ENCODE measurements around the gene MBD3L3.

DNA sequence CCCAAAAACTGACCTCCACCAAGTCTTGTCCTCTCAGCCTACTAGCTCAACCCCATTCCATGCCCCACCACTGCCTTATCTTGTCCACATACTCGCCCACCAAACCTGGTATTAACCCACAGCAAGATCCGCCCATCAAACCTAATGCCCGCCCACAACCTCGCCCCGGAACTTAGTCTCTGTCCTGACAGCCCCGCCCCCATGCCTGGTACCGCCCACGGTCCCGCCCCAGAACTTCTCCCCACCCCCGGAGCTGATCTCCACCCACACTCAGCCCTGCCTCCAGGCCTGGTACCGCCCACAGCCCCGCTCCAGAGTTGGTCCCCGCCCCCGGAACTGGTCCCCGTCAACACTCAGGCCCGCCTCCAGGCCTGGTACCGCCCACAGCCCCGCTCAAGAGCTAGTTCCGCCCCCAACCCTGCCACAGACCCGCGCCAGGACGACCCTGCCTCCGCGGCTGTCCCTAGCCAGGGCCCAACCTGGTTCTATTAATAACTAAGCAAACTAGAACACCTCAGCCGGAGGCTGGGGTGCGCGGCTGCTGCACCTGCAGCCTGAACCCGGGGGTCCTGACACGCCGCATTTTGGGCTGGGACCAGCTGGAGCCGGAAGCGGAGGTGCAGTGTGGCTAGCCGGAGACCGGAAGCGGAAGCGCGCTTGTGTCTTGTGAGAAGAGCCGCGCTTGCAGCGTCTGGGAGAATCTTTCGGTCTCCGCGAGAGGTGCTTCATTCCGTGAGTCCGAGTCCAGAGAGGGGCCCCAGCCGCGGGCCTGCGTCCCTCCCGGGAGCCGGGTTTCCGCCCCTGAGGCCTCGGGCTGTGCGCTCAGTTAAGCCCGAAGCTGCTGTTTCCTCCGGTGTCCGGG, 10.8 kb upstream of the MBD3L3 start, which contains the start of gene ZNF557:
- TF ChIP-seq CTCF (conservative IDR thresholded peaks at IDR 0.05 in 1 of 2, IDR thresholded peaks at IDR 0.05 in 1 of 2; ENCODE audit: low read depth in 1 of 2, low read length in 2 of 2) (no peak), EZH2 (IDR thresholded peaks at IDR 0.05; ENCODE audit: low read length, missing control alignments) (no peak)

Data from fibroblast of lung (primary cell).